Measurements from ENCODE around the gene AZU1. TPM values are rescaled to one million over a fixed set of nuclear protein-coding genes. Genes with fewer than 3 reads are reported as not detected.
"Not testable (repeated sequence)": the region's sequence is repeated elsewhere in the genome, so short reads cannot be mapped to it uniquely, and the experiment has no call there.

Gene AZU1

GRCh38 chr19:876089-876488, 48.5 kb downstream of the AZU1 start:
- H3K9ac ChIP-seq (ENCODE audit: low read depth, low read length): no peak overlapping the region
- H3K4me3 ChIP-seq (ENCODE audit: low read length): no peak overlapping the region
- H3K4me1 ChIP-seq (ENCODE audit: control insufficient read depth, insufficient read depth, low read length): peaks cover 12% of the 10 kb centered on the region
- no peaks in the 10 kb centered on the region for H3K9me3 ChIP-seq (replicated peaks; ENCODE audit: low read length)
- H3K4me2 ChIP-seq (ENCODE audit: low read length): no peak overlapping the region
- H3K27me3 ChIP-seq (ENCODE audit: control insufficient read depth, insufficient read depth, low read length): no peaks in the 10 kb centered on the region
- H3K36me3 ChIP-seq (ENCODE audit: insufficient read depth, low read length): peaks cover 12% of the 10 kb centered on the region

- Histone ChIP-seq H3K9me3 (replicated peaks; ENCODE audit: low read length) (no peaks in the 10 kb centered on the region), H3K9ac (ENCODE audit: low read depth, low read length) (no peak overlapping the region), H3K4me1 (ENCODE audit: control insufficient read depth, insufficient read depth, low read length) (peaks cover 6% of the 10 kb centered on the region), H3K36me3 (ENCODE audit: insufficient read depth, low read length) (peaks cover 17% of the 10 kb centered on the region), H3K4me3 (ENCODE audit: low read length) (no peak overlapping the region), H3K27me3 (ENCODE audit: control insufficient read depth, insufficient read depth, low read length) (no peaks in the 10 kb centered on the region), H3K4me2 (ENCODE audit: low read length) (no peak overlapping the region)
These were observed 49.2 kb downstream of the AZU1 start for GRCh38 chr19:876780-877314.

GRCh38 chr19:877992-878660, 50.5 kb downstream of the AZU1 start:
- H3K9me3 ChIP-seq (replicated peaks; ENCODE audit: low read length); H3K4me3 ChIP-seq (ENCODE audit: low read length); H3K4me2 ChIP-seq (ENCODE audit: low read length); H3K27me3 ChIP-seq (ENCODE audit: control insufficient read depth, insufficient read depth, low read length); H3K4me1 ChIP-seq (ENCODE audit: control insufficient read depth, insufficient read depth, low read length); H3K9ac ChIP-seq (ENCODE audit: low read depth, low read length): not testable (repeated sequence)
- peaks cover 29% of the 10 kb centered on the region for H3K36me3 ChIP-seq (ENCODE audit: insufficient read depth, low read length)

DNA sequence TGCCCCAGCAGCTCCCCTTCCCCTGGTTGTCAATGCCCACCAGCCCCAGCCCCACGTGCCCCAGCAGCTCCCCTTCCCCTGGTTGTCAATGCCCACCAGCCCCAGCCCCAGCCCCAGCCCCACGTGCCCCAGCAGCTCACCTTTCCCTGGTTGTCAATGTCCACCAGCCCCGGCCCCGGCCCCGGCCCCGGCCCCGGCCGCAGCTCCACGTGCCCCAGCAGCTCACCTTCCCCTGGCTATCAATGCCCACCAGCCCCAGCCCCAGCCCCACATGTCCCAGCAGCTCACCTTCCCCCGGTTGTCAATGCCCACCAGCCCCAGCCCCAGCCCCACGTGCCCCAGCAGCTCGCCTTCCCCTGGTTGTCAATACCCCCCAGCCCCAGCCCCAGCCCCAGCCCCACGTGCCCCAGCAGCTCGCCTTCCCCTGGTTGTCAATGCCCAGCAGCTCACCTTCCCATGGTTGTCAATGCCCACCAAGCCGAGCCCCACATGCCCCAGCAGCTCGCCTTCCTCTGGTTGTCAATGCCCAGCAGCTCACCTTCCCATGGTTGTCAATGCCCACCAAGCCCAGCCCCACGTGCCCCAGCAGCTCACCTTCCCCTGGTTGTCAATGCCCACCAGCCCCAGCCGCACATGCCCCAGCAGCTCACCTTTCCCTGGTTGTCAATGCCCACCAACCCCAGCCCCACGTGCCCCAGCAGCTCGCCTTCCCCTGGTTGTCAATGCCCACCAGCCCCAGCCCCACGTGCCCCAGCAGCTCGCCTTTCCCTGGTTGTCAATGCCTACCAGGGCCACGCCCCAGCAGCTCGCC, 51.3 kb downstream of the AZU1 start:
- H3K4me3 ChIP-seq (ENCODE audit: low read length); H3K4me2 ChIP-seq (ENCODE audit: low read length); H3K9ac ChIP-seq (ENCODE audit: low read depth, low read length); H3K4me1 ChIP-seq (ENCODE audit: control insufficient read depth, insufficient read depth, low read length); H3K9me3 ChIP-seq (replicated peaks; ENCODE audit: low read length); H3K27me3 ChIP-seq (ENCODE audit: control insufficient read depth, insufficient read depth, low read length): not testable (repeated sequence)
- H3K36me3 ChIP-seq (ENCODE audit: insufficient read depth, low read length): peaks cover 29% of the 10 kb centered on the region

DNA sequence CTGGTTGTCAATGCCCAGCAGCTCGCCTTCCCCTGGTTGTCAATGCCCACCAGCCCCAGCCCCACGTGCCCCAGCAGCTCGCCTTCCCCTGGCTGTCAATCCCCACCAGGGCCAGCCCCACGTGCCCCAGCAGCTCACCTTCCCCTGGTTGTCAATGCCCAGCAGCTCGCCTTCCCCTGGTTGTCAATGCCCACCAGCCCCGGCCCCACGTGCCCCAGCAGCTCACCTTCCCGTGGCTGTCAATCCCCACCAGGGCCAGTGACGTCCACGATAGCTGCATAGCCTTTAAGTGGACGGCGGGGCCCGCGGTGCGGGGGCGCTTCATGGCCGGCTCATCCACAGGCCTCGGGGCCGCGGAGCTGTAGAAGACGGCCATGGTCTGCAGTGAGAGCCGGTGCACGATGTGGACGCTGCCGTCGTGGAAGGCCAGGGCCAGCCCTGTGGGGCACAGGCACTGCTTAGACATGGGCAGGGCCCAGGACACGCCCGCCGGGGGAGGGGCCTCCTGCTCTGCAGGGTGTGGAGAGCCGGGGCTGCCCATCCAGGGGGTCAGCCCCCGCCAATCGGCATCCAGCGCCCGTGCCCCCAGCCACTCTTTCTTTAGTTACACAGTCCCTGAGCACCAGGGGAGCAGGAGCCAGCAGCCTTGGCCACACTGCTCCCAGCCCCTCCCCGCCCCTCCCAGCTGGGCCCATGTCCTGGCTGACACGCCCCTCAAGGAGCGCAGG, 52.2 kb downstream of the AZU1 start:
- H3K9me3 ChIP-seq (replicated peaks; ENCODE audit: low read length): no peaks in the 10 kb centered on the region
- H3K9ac ChIP-seq (ENCODE audit: low read depth, low read length): no peak overlapping the region
- no peaks in the 10 kb centered on the region for H3K27me3 ChIP-seq (ENCODE audit: control insufficient read depth, insufficient read depth, low read length)
- H3K4me3 ChIP-seq (ENCODE audit: low read length): no peak overlapping the region
- peaks cover 29% of the 10 kb centered on the region for H3K36me3 ChIP-seq (ENCODE audit: insufficient read depth, low read length)
- H3K4me1 ChIP-seq (ENCODE audit: control insufficient read depth, insufficient read depth, low read length): no peaks in the 10 kb centered on the region
- H3K4me2 ChIP-seq (ENCODE audit: low read length): no peak overlapping the region

Small RNA genes within 50 kb of the gene (small RNA-seq; reads per million reads assigned to genes)
- not detected for gene MIR3187

All from skeletal muscle satellite cell (primary cell).